HuH-7 (cell line): Measurements from ENCODE around the gene GALNT18.

ENCODE experiments used
- DNase-seq: peaks from one replicate; pipeline ENCODE4 v3.0.0; 2011; ENCODE audit warnings: low spot score

Gene GALNT18

DNA sequence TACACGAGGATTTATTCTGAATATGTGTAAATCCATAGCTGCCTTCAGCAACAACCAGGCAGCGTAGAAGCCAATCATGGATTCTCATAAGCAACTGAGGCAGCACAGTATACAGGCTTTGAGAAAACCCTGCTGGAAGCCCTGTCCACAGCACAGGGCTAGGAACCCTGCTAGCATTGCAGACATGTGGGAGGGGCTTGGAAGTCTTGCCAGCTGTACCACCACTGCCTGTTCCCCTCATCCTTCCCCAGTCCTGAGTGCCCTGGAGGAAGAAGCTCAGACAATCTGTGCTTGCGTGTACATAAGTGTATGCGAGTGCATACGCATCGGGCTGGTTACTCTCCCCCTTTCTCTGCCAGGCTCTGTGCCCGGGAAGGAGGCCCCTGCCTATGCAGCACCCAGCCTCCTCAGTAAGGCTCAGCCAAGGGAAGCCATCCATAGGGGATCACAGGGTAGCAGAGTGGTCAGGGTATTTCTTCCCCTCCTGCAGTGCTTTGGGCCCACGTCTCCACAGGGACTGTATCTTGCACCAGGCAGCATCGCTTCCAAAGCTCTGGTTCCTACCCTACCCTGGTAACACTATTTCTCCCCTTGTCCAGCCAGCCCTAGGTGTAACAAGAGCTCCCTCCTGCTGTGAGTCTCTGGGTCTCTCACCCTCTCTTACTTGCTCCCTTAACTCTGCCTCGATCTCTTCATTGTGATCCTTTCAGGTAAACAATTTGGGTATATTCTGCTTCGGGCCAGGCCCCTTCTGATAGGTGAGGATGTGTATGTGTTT lies 90.5 kb downstream of the GALNT18 start:
- no peak for DNase-seq

DNA sequence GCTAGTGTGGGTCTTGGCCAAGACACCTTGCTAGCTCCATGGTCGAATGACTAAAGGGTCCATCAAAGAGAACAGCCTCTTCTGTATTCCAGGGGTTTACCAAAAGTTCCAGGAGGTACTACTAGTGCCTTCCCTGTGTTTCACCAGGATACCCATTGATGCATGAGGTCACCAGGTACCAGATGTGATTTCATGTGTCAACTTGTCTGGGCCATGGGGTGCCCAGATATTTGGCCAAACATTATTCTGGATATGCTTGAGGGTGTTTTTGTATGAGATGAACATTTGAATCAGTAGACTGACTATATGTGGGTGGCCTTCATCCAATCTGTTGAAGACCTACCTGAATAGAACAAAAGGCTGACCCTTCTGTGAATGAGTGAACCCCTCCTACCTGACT lies 92.8 kb downstream of the GALNT18 start:
- no peak for DNase-seq

DNA sequence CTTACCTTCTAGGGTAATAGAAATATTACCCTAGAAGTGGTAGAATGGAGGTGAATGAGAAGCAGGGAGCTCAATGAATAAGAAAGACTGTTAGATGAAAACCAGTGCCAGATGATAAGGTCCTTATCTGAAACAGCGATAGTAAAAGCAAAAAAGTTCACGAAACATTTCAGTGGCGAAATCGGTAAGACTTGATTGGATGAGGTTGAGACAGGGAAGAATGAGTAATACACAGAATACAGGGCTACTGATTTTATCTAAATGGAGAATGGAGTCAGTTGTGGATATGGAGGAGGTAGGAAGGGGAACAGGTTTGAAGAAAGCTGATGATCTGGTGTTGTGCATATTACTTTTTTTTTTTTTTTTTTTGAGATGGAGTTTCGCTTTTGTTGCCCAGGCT lies 96.5 kb downstream of the GALNT18 start:
- no peak for DNase-seq

DNA sequence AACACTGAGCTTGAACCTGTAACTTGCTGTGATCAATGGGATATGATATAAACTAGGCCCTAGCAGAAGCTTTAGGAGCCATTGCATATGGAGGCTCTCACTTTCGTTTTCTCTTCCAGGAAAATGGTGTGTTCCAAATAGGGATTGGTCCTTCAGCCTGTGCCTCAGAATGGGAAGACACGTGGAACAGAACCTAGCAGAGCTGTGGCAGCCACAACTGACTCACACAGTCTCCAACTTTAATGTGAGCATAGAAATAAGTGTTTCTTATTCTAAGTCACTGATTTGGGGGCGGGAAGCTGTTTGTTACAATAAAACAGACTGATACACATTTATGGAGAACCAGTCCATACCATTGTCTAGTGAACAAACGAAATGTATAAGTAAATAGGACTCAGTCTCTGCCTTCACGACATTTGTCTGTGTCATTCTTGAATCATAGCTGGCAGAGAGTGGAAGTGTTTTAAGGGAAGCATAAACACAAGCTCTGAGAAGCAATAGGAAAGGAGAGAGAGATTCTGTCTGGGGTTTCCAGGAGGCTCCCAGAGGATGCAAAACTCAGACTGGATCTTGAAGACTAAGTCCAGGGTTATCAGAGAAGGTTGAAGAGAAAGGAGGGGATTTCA lies 97.3 kb downstream of the GALNT18 start:
- DNase-seq = no peak

DNA sequence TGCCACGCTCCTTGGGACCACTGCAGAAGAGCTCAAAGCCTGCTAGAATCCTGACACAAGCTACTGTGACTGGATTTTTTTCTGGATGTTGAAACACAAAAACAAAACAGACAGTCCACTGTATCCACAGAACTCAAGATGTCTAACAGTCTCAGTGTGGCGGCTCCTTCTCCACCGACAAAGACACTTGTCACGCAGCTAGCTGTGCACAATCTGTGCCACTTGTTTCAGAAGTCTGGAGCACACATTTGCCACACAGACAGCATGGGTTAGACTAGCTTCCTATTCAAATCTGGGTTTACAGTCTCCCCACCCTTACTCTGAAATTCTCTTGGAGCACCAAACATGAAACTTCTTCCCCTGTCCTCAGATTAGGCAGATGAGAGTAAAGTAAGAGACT lies 99.2 kb downstream of the GALNT18 start:
- DNase-seq = no peak

DNA sequence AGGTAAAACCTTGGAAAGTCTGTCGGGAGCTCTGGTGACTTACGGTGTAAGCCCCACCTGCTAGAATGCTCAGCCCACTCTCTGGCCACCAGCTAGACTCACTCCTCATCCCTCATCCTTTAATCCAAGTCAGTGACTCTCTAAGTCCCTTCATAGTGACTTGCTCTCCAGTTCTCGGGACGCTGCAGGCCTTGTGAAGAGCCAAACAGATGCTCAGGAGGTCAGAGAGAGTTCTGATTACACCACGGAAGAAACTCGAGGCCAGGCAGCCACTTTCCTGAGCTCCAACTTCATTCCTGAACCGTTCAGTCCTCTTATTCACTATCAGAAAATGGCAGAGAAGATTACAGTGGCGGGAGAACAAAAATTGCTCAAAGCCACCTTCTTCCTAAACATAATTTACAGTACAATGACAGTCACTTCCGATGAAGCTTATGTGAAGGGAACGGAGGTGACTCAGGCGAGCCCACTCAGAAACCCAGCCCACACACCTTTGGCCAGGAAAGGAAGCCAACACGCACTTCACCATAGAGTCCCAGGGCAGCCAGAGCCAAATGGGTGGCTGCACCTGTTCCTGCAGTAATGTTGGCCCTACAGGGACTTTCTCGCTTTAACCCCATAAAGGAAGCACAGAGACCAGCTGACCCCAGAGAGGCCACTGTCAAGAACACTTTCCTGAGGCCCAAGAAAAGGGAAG lies 100.4 kb downstream of the GALNT18 start:
- no peak for DNase-seq

DNA sequence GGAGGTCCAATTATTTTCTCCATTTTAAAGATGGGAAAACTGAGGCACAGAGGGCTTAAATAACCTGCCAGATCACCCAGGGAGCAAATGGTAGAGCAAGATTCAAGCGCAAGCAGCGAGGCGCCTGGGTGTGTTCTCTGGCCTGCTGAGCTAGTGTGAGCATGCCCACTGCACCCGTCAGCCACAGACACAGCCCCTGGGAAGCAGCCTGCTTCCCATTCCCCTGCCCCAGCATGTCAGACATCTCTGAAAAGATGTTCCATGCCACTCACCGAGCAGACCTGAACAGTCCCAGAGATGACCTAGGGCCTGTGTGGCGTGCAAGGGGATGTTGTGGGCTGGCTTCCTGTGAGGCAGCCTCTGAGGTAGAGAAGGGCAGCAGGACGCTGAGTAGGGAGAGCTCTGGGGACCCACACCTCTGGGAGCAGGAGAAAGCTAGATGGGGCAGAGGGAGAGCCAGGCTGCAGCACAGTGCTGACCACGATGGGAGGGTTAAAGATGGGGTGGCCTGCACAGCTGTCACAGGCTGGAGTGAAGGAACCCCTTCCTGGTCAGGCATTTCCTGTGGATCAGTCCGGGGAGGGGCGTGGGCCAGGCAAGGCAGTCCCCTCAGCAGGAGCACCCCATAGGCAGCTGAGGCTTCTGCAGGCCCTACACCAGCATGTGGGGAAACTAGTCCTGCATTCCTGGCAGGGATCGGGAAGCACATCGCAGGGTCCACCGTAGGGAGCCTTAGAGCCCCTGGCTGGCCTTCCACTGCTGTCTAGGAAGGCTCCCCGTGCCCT lies 101.4 kb downstream of the GALNT18 start:
- no peak for DNase-seq

DNA sequence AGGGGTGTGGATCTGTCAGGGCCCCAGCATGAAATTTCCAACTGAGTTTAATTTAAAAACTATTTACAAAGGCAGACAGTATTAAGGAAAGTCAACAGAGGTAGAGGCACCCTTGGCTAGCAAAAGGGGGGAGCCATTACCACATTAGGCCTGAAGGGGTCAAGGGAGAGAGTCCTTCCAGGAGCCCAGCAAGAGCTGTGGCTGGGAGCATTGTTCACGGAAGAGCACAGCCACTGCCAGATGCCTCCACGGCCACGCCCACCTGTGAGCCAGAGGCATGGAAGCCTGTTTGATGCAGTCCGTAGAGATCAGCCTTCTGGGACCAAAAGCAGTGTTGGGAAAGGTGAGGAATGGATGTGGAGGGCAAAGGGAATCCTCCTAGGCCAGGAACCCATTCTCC lies 102.6 kb downstream of the GALNT18 start:
- no peak for DNase-seq

DNA sequence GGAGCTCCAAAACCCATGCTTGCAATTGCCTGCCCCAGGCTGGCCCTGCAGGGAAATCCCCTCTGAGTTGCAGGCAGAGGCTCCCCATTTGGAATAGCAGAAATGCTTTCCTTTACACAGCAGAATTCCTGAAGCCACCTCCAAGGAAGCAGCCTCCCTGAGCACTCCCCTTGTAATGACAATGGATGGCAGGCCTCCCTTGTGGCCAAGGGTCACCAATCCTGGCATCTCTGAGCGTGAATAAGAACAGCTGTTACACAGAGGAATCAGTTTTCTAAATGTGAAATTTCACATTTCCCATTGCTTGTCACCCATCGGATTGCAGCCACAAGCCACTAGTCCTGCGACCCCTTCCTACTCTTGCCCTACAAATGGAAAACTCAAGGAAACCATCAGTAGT lies 107.6 kb downstream of the GALNT18 start:
- DNase-seq = no peak

DNA sequence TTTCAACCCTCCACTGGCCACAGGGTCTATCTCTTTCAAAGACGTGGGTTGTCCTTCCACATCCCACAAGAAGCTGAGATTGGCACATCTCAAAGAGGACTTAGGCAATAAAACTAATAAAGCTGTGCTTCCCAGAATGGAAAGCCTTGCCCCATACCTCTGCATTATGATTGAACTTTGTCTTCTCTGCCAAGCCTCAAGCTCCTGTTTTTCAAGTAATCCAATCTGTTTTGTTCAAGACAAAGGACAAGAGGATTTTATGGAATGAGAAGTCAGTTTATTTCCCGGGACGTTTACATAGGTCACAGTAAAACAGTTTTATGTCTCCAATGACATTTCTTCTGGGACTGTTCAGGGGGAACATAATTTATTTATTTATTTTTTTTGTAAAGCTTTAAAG lies 108.4 kb downstream of the GALNT18 start:
- no peak for DNase-seq

DNA sequence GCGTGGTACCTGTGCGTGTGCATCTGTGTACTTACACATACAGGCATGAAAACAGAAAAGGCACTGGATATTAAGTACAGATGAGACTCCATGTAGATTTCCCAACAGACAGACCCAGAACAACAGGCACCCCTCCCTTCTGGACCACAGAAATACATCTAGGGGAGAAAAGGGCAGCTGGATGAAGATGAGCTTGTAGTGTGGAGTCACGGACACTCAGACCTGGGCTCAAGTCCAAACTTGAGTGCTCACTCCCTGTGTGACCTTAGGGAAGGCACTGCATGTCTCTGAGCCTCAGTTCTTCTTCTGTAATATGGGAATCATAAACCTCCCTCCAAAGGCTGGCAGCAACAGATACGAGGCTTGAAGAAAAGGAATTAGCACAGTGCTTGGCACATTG lies 108.9 kb downstream of the GALNT18 start:
- DNase-seq = no peak

DNA sequence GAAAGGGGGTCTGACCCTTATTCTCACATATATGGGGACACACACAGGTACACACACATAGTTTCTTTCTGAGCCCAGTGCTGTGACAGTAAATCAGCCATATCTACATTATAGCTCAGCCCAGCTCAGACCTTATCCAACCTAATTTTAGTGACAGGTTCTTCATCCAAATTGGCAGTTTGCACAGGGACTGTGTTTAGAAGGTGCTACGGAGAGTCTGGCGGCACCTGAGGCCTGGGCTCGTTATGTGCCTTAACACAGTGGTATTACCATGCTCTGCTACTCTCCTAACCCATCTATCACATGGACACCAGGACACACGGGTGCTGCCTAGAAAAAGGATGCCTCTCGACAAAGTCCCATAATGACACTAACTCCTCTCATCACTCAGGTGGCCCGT lies 109.3 kb downstream of the GALNT18 start:
- no peak for DNase-seq

DNA sequence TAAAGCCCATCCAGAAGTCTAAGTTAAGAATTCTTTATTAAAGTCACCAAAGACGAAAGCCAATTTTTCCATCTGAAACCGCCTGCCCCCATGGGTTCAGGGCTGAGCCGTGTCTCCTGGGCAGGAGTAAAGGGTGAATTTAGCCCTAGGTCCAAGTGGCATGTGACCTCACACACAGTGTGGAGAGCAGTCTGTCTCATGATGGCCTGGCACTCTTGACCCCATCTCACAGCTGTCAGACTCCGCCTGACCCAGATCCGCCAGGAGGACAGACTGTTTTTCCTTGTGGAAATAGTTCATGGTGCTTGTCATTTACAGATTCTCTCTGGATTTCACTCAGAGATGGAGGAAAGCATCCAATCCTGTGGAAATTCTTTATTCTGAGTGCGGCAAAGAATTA lies 109.7 kb downstream of the GALNT18 start:
- DNase-seq = no peak

DNA sequence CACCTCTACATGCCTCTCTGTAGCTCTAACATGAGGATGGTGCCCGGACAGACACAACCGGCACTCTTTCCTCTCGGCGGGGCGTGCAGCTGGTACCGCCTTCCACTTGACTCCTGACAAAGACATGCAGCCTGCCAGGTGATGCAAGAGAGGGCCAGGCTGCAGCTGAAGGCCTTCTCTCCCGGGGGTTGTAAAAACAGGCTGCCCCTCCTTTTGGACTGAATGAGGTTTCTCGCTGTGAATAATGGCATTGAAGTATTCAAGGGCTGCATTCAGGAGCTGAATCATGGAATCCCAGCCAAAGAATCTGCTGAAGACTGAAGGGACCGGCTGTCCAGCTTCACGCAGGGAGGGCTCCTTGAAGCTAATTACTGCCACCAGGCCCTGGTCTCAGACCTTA lies 110.9 kb downstream of the GALNT18 start:
- DNase-seq = no peak

DNA sequence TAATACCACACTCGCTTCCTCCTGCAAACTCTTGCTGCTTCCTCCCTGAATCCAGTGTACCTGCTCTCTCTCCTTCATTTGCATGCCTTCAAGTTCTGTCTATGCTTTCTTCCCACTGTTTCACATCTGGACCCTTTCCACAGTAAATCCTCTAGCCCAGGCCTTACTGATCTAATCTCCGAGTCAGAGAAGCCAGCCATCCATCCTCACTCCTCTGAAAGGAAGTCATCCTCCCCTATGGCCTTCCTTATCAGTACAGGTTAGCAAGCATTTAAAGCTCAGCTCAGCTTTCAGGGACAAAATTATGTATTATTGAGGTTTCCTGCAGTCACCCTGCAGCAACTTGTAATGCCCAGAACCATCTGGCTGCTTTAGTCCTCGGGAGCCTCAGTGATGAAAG lies 116.1 kb downstream of the GALNT18 start:
- DNase-seq = no peak

DNA sequence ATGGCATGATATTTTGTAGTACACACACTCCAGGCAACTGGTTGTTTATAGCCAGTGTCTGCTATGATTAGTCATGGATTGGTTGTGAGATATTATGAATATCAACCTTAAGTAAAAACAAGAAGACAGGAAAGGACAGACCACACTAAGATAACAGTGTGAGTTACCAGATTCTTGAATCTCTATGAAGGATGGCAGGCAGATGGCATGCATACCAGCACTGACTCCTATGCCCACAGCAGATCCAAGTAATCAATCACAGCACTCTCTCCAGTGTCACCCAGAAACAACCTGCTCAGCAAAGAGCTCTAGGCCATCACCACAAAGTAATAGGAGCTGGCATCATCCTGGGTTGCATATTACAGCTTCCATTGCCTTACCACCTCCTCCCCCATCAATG lies 116.6 kb downstream of the GALNT18 start:
- DNase-seq = no peak

DNA sequence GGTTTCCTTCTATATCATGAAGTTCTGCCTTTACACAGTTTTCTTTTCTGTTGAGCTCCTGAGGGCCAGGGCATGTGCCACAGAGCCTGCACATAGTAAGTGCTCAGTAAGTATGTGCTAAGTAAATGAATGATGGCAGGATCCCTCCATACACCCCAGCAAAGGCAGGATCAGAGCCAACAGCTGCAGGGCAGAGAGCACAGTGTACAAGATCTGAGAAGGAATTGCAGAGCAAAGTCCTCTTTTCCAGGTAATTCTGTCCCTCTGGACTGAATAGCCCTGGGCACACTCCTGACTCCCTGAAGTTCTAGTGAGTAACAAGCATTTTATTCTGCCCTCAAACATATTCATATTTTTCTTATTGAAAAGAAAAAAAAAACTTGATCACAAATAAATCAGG lies 117.7 kb downstream of the GALNT18 start:
- DNase-seq = no peak

DNA sequence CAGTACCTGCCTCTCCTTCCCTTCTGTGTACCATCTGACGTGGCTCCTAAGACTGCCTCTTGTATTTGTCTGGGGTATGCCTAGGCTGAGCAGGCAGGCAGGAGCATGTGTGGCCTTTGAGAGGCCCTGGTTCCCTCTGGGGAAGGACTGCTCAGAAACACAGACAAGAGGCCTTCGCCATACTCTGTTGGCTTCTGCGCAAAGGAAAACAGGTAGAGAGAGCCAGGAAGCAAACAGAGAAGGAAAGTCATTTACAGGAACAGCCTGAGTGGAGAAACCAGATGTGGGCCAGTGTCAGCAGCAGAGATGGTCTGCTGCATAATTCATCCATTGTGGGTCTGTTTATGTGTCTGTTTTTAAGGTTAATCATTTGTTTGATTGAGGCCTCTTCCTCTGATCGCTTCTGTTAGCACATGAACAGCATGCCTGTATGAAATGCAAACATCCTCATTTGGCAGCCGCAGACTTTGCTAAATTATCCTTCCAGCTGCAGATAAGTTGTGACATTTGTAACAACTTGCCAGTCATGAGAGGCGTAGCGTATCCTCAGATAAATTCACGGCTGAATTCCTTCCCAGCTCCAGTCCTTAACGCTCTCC lies 119.4 kb downstream of the GALNT18 start:
- no peak for DNase-seq

DNA sequence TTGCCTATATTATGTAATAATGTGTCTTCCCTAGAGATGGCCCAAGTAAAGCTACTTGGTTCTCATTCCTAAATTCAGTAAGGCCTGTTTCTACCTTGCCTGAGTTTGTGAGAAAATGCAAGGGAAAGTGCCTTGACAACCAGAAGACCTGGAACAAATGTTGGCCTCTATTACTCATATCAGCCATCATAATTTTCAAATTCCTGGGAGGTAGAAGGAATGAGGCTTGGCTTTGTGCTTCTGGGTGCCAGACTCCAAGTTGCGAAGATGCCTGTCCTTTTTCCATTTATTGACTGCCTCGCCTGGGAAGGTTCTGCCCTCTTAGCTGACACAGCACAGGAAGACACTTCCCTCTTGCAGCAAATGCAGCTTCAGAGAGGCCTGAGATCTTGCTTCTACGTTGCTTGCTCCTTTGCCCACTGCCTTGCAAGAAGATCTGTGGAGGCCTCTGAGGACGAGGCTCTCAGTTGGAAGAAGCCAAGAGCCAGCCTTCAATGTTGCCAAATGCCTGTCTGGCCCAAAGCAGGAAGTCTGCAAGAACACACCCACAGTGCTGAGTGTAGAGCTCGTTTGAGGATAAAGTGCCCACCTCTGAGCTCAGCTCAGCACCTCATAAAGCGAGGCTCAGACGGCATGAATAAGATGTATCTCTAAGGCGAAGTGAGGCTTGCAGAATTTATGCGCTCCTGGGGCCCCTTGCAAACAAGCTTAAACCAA lies 120.1 kb downstream of the GALNT18 start:
- no peak for DNase-seq

DNA sequence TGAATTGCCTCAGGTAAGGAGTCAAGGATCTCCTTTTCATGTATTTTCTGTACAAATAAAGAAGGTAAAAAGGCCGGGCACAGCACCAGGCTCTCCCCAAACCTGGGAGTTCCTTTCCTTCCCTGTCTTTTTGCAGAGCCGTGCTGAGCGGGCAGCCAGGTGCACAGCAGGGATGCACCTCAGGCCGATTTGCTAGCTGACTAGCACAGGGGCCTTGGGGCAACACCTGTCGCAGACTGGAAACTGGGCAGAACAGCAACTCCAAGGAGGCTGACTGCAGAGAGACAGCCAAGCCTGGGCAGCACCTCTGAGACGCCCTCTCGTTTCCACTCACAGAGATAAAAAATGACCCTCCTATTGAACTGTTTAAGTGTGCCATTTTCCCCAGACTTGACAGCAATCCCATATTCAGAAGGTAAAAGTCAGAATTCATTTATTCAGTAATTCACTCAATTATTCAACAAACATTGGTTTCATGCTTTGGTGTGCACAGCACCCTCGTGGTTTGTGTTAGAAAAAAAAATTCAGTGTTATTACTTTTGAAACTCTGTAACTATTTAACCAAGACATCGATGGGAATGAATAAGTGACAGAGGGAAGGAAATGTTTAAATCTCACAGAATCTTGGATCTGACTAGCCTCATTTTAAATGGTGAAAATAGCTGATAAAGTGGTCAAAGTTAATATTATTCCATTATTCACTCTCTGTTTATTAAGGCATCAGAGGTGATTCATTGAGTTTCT lies 120.9 kb downstream of the GALNT18 start:
- DNase-seq = no peak

DNA sequence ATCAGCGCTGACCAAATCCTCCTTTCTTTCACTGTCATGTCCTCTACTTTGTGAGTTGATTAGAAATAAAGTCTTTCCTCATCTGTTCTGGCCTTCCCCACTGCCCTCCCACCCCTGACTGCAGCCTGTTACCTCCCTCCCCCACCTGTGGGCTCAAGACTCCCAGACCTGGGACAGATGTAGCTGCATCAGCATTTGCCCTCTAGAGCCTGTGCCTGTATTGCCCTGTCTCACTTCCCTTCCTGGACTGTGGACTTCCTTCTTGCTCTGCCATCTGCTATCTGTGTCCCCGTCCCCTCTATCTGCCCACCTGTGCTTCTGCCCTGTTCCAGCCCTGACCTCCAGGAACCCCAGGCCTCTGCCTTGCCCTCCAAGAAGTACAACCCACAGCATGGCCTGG lies 122.5 kb downstream of the GALNT18 start:
- no peak for DNase-seq
